Nasal cavity respiratory epithelium epithelial cell of viscerocranial mucosa (primary cell): Measurements from ENCODE around the gene DAZ3. TPM values are rescaled to one million over a fixed set of nuclear protein-coding genes. Genes with fewer than 3 reads are reported as not detected.

ENCODE experiments used
- total RNA-seq: library from RNA; depleted of rRNA; stranded (reverse); fragments of >200 nt; gene quantifications from 2 replicates; pipeline ENCODE4 v1.2.3, GENCODE V29; 2014

Gene DAZ3
- not detected in 2 replicates for total RNA-seq

GRCh38 chrY:24813293-24813692 is at the start of gene DAZ3:
Gene DAZ3, minus strand, starts transcription at chrY:24813393. Its CDS starts 208 bp downstream, at chrY:24813185.

GRCh38 chrY:24833619-24834018 is 20.4 kb upstream of the DAZ3 start, which contains the start of gene DAZ4:
Gene DAZ4, plus strand, starts transcription at chrY:24833919. Its CDS starts 208 bp downstream, at chrY:24834127.

Other genes starting within 250 kb of the DAZ3 start
- gene BPY2B, start 195.4 kb downstream of the DAZ3 start, total RNA-seq: not detected in 2 replicates
- not detected in 2 replicates for gene DAZ4, start 20.5 kb upstream of the DAZ3 start, total RNA-seq
- not detected in 2 replicates for gene BPY2C, start 238.7 kb upstream of the DAZ3 start, total RNA-seq